Endodermal cell (in vitro differentiated cells): ENCODE data around the gene PHF21B. TPM values are rescaled to one million over a fixed set of nuclear protein-coding genes. Genes with fewer than 3 reads are reported as not detected.

ENCODE experiments used
- DNase-seq: peaks from one replicate; pipeline ENCODE4 v3.0.0-alpha.2; 2017
- H3K27ac ChIP-seq: 2 replicates; pipeline ENCODE4 v1.5.1; 2013; ENCODE audit warnings: mild to moderate bottlenecking, low read depth, low read length, moderate library complexity
- H3K27me3 ChIP-seq: 2 replicates; pipeline ENCODE4 v1.6.1; 2013; ENCODE audit warnings: mild to moderate bottlenecking, low read length, moderate library complexity; ENCODE audit not compliant: insufficient read depth, control insufficient read depth, poor library complexity, severe bottlenecking
- H3K36me3 ChIP-seq: 2 replicates; pipeline ENCODE4 v1.7.0; 2013; ENCODE audit warnings: mild to moderate bottlenecking, low read length, moderate library complexity; ENCODE audit not compliant: control insufficient read depth, insufficient read depth
- H3K4me1 ChIP-seq: one replicate; pipeline ENCODE4 v1.7.0; 2013; ENCODE audit warnings: low read length; ENCODE audit not compliant: control insufficient read depth, insufficient read depth
- H3K4me3 ChIP-seq: 2 replicates; pipeline ENCODE4 v1.5.1; 2013; ENCODE audit warnings: mild to moderate bottlenecking, low read length, moderate library complexity
- H3K9ac ChIP-seq: 2 replicates; pipeline ENCODE4 v1.6.1; 2013; ENCODE audit warnings: mild to moderate bottlenecking, low read length, moderate library complexity; ENCODE audit not compliant: poor library complexity, severe bottlenecking; ENCODE audit errors: extremely low read depth
- H3K9me3 ChIP-seq: 2 replicates; pipeline ENCODE4 v1.6.1; 2013; ENCODE audit warnings: mild to moderate bottlenecking, low read length, moderate library complexity; ENCODE audit not compliant: control insufficient read depth
- H3K27ac Mint-ChIP-seq: 2 replicates; pipeline ENCODE4 v1.8.0; 2020; ENCODE audit warnings: mixed read lengths
- H3K27me3 Mint-ChIP-seq: 2 replicates; pipeline ENCODE4 v1.8.0; 2021; ENCODE audit warnings: mild to moderate bottlenecking, mixed read lengths; ENCODE audit not compliant: insufficient read depth
- H3K36me3 Mint-ChIP-seq: 2 replicates; pipeline ENCODE4 v1.8.0; 2020; ENCODE audit warnings: low read depth, mixed read lengths
- H3K4me1 Mint-ChIP-seq: 2 replicates; pipeline ENCODE4 v1.8.0; 2020; ENCODE audit warnings: mixed read lengths
- H3K4me3 Mint-ChIP-seq: 2 replicates; pipeline ENCODE4 v1.8.0; 2020; ENCODE audit warnings: mild to moderate bottlenecking, moderate library complexity, mixed read lengths
- H3K9me3 Mint-ChIP-seq: 2 replicates; pipeline ENCODE4 v1.8.0; 2020; ENCODE audit warnings: mild to moderate bottlenecking, mixed read lengths
- CTCF ChIP-seq: fragments of 200-600 bp; sonication (generic); conservative IDR thresholded peaks from 2 replicates; pipeline ENCODE4 v1.5.0; 2021; ENCODE audit warnings: antibody characterized with exemption, mild to moderate bottlenecking
- WGBS, 2 experiments: methylation state at CpG; one replicate each; pipeline versions ENCODE4 v1.1.5 to v1.1.7; 2013; ENCODE audit warnings: missing lambda C conversion rate in 2 of 2, mixed read lengths in 1 of 2; ENCODE audit not compliant: insufficient coverage in 1 of 2, insufficient read length in 1 of 2; 5-methylcytosine and 5-hydroxymethylcytosine counted together
- total RNA-seq, 2 donors: library from RNA; stranded (reverse); fragmentation: NEBNext Ultra II Directional in 1 of 2; extraction: Animal tissue kit (Norgen Biotek cat#: 25700) in 1 of 2; gene quantifications; 2 replicates in 1 of 2; 3 replicates in 1 of 2; pipeline ENCODE4 v1.2.1, GENCODE V29; 2021

The PHF21B gene
- total RNA-seq, 2 donors from 2014 or later, result 57.5 to 69.2 TPM

DNA sequence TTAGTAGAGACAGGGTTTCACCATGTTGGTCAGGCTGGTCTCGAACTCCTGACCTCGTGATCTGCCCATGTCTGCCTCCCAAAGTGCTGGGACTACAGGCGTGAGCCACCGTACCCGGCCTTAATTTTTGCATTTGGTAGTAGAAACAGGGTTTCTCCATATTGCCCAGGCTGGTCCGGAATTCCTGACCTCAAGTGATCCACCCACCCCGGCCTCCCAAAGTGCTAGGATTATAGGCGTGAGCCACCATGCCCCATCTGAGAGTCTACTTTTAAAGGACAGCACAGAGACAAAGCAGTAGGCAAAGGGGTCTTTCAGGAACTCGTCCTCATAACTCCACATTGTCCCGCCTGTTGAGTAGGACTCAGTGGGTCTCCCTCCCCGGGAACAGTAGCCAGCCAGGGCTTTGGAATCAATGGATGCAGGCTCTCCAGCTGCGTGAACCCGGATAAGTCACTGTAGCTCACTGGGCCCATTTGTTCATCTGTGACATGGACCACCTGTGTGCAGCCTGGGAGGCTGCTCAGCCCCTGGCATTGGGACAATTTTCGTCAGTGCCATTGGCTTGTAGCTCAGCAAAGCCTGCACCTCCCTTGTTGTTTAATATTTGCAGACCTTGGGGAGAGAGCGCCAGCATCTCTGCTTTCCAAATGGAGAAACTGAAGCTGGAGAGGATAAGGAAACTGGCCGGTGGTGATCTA, 171.3 kb downstream of the PHF21B start:
- no peak overlapping the region for H3K27ac Mint-ChIP-seq
- H3K27me3 Mint-ChIP-seq, result no peaks in the 10 kb centered on the region
- H3K4me3 ChIP-seq, result no peak overlapping the region
- DNase-seq, result no peak
- H3K36me3 Mint-ChIP-seq, result peaks cover 42% of the 10 kb centered on the region
- H3K4me1 ChIP-seq, result no peaks in the 10 kb centered on the region
- peaks cover 3% of the 10 kb centered on the region for H3K4me1 Mint-ChIP-seq
- H3K9me3 Mint-ChIP-seq, result peaks cover 8% of the 10 kb centered on the region
- H3K27me3 ChIP-seq, result no peaks in the 10 kb centered on the region
- TF ChIP-seq CTCF, result no peak
- 93 to 96% methylated on average over 16 of the region's 16 CpGs for WGBS, 2 experiments
- no peak overlapping the region for H3K4me3 Mint-ChIP-seq
- no peak overlapping the region for H3K9ac ChIP-seq
- H3K9me3 ChIP-seq, result peaks cover 21% of the 10 kb centered on the region
- no peak overlapping the region for H3K27ac ChIP-seq
- peaks cover 10% of the 10 kb centered on the region for H3K36me3 ChIP-seq

- Mint-ChIP-seq H3K4me3 (no peak overlapping the region), H3K27ac (no peak overlapping the region), H3K27me3 (no peaks in the 10 kb centered on the region), H3K36me3 (peaks cover 51% of the 10 kb centered on the region), H3K9me3 (peaks cover 17% of the 10 kb centered on the region), H3K4me1 (peaks cover 3% of the 10 kb centered on the region)
- H3K4me3 ChIP-seq, result no peak overlapping the region
- WGBS, 2 experiments, result 90 to 91% methylated on average over 9 to 15 of the region's 15 CpGs
- H3K4me1 ChIP-seq, result no peaks in the 10 kb centered on the region
- H3K36me3 ChIP-seq, result peaks cover 18% of the 10 kb centered on the region
- no peak overlapping the region for H3K9ac ChIP-seq
- no peak for DNase-seq
- no peak overlapping the region for H3K27ac ChIP-seq
- H3K9me3 ChIP-seq, result peaks cover 30% of the 10 kb centered on the region
- TF ChIP-seq CTCF, result no peak
- H3K27me3 ChIP-seq, result no peaks in the 10 kb centered on the region
Observed at GRCh38 chr22:44837481-44837880, 172.3 kb downstream of the PHF21B start.

GRCh38 chr22:44834065-44834464, 175.7 kb downstream of the PHF21B start:
- Histone ChIP-seq H3K4me3 (no peak overlapping the region), H3K9ac (no peak overlapping the region), H3K4me1 (no peaks in the 10 kb centered on the region), H3K9me3 (peaks cover 34% of the 10 kb centered on the region), H3K27ac (no peak overlapping the region), H3K36me3 (peaks cover 22% of the 10 kb centered on the region), H3K27me3 (no peaks in the 10 kb centered on the region)
- no peak overlapping the region for H3K27ac Mint-ChIP-seq
- H3K4me1 Mint-ChIP-seq, result peaks cover 3% of the 10 kb centered on the region
- no peak for DNase-seq
- peaks cover 20% of the 10 kb centered on the region for H3K9me3 Mint-ChIP-seq
- no peak for TF ChIP-seq CTCF
- peaks cover 48% of the 10 kb centered on the region for H3K36me3 Mint-ChIP-seq
- no peak overlapping the region for H3K4me3 Mint-ChIP-seq
- H3K27me3 Mint-ChIP-seq, result no peaks in the 10 kb centered on the region
